Measurements from ENCODE around the gene SHISA6.
A peak's percentile ranks its signal among the peaks of the same experiment; 100 is the strongest.

Gene SHISA6

DNA sequence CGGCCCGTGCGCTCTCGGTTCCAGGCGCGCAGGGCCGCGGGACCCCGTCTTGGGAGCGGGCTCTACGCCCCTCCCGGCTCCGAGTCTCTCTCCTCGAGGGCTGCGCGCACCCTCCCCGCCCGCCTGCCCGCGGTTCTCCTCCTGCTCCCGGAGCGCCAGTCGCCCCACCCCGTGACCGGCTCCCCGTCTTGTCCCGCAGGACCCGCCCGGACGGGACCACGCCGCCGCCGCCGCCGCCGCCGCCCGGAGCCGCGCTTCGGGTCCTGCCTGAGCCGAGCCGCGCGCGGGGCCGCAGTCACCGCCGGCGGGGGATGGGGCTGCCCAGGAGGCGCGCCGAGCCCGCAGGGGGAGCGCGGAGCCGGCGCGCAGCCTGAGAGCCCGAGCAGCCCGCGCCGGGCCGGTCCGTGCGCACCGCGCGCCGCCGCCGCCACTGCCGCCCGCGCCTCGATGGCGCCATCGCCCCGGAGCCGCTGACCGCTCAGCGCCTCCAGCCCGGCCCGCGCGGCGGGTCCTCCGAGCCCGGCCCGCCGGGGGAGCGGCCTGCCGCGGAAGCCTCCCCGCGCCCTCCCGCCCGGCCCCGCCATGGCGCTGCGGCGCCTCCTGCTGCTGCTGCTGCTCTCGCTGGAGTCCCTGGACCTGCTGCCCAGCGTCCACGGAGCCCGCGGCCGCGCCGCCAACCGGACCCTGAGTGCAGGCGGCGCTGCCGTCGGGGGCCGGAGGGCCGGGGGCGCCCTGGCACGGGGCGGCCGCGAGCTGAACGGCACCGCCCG, at the start of gene SHISA6:
Gene SHISA6, plus strand, starts transcription at position 373 of the 770 bp plus-strand sequence.
- peak in 1 of 14 donors; percentile 46 for DNase-seq

DNA sequence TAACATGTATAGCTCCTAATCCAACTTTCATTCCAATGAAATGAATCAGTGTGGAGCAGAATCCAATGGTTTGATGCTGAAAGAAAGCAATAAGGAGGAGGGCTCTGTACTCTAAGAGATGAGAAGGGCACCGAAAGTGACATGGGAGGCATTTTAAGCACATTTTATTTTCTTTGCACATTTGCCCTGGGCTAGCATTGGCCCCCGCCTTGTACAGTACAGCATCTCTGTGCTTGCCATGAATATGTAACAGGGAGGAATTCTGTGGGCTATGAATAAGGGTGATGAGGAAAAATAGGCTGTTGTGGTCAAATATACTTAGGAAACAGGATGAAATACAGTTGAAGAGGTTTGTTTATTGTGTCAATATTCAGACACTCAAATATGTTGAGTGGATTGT, 45.2 kb upstream of the SHISA6 start:
- no peak for DNase-seq

DNA sequence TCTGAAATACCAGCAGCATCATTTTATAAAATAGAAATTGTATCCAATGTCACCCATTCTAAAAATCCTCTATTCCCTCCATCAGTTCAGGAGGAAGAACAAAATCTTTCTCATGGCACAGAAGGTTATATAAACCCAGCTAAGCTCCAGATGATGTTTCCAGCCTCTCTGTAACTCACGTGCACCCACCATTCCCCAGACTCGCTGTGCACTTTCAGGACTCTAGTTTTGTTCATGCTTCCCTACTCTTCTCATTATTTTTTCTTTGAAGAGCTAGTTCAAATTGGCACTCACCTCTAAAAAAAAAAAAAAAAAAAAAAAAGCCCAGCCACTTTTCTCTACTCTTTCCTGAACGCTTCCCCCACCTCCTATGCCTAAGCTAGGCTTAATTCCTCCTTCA, 36.0 kb upstream of the SHISA6 start:
- no peak for DNase-seq

DNA sequence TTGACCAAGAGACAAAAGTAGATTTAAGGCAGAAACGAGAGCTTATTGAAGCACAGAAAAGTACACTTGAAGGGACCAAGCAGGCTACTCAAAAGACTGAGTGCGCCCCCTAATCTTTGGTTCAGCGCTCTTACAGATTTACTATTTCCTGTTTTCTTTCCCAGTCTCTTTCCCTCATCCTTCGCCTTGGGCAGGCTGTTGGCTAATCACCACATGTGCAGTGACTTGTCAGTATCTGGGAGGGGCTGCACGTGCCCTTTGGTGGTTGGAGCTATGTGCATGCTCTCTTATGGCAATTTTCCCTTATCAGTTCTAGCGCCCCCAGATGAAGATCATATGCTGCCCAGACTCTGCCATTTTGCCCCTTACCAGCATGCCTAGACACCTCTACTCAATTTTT, 35.4 kb upstream of the SHISA6 start:
- no peak for DNase-seq

DNA sequence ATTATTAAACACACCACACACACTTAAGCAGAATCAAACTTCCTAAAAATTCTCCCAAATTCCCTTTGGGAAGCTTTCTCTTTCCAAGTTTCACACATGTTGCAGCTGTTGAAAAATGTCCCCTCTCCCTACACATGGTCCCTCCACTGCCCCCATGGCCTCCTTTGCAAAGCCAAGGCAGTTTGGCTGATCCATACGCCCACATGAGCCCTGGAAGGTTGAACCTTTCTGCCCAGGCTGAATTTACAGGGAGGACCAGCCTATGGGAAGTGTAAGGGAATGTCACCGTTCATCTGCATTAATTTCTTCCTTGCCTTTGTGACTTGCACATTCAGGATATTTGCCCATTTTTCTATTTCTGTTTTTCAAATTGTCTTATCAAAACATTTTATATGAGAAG, 31.1 kb upstream of the SHISA6 start:
- no peak for DNase-seq

DNA sequence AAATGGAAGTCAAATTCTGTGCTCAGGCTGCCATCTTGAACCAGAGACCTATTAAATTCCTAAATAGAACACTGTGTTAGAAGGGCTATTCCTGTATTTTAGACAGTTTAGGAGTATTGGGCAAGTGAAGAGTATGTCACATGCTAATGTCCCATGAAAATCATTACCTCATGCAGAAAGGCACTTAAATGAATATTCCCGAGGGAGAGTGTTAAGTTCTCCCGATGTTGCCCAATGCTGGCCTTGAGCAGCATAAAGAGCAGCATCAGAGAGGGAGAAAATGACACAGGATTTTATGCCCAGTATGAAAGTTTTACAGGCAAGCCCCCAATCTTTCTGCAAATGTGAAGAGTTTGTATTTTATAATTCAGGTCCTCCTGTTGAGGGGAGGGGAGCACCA, 28.2 kb upstream of the SHISA6 start:
- no peak for DNase-seq

DNA sequence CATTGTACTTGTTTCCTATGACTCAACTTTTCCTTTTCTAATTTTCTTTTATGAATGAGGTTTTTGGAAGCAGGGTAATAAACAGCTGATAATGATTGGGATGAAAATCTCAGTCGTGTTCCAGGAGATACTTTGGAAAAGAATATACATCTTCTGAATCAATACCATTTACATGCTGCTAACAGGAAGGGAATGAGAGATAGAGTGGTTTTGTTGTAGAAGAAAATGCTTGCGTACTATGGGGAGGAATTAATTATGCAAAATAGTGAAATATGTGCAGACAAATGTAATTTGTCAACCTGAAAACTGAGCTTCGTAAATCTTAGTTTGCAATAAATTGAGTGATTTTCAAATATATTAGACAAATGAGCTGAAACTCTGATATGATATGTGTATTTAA, 24.0 kb upstream of the SHISA6 start:
- DNase-seq = no peak

DNA sequence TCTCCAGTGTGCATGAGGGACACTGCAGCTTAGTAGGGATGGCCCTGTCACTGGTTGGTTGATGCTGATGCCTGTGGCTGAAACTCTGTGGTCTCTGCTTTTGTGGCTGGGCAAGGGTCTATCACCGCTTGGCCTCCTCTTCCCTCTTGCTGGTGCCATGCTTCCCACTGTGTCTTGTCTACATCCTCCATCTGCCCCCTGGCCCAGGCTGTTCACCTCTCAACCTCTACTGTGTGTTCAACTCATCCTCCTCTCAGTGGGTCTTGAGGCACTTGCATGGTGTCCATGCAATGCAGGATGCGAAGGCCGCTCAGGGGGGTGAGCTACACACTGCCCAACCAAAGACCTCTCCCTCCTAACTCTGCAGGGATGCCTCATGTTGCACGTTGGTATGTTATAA, 19.8 kb upstream of the SHISA6 start:
- DNase-seq = no peak

DNA sequence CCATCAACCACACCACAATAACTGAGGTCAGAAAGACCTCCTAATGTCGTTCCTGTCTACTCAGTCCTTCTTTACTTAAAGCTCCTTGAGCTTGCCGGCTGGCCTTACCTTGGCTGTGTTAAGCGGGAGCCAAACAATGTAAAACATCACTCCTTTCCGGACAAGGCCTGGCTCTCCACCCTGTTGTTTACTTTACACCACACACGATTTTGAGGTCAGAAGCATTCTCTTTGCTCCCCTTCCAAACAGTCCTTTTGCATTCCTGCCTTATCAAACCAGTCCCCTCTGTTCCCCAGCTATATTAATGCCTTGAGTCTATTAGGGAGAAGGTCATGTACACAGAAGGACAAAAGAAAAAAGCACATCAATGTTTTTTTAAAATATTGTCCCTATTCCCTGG, 19.3 kb upstream of the SHISA6 start:
- no peak for DNase-seq

DNA sequence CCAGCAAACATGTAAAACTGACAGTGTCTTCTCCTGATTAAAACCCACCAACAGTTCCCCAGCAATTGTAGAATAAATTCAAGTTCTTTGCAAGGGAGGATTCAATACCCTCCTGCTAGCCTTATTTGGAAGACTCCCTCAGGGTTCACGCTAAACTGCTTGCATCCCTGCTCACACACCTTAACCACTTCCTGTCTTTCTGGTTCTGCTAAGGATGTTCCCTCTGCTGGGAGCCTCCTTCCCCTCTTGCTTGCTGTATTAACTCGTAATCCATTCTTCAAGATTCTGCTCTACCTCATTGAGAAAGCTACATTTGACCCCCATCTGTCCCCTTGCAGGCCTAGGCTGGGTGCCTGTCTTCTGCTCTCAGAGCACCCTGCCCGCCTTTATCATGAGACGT, 2.3 kb upstream of the SHISA6 start:
- DNase-seq = no peak

DNA sequence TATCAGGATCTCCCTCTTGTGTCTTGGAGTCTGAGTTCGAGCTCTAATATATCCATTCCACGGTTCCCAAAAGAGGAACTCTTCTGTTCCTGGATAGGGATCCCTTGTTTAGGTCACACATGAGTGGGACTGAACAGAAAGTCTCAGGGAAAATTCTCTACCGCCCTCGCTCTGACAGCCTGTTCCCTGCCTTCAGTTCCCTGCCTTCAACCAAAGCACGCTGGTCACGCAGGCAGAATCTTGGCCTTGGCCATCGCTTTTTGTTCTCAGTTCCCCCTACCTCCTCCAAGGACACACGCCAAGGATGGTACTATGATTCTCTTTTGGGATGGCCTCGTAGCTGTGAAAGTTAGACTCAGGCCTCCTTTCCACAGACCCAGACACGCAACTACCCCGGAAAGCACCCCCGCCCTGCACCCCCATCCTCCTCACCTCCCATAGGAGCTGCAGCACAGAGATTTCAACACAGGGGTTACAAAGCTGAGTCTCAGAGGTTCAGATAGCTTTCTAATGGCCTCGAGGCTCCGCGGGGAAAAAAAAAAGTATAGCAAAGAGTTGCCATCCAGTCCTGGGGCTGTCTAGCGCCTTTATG, 1.5 kb upstream of the SHISA6 start:
- no peak for DNase-seq

DNA sequence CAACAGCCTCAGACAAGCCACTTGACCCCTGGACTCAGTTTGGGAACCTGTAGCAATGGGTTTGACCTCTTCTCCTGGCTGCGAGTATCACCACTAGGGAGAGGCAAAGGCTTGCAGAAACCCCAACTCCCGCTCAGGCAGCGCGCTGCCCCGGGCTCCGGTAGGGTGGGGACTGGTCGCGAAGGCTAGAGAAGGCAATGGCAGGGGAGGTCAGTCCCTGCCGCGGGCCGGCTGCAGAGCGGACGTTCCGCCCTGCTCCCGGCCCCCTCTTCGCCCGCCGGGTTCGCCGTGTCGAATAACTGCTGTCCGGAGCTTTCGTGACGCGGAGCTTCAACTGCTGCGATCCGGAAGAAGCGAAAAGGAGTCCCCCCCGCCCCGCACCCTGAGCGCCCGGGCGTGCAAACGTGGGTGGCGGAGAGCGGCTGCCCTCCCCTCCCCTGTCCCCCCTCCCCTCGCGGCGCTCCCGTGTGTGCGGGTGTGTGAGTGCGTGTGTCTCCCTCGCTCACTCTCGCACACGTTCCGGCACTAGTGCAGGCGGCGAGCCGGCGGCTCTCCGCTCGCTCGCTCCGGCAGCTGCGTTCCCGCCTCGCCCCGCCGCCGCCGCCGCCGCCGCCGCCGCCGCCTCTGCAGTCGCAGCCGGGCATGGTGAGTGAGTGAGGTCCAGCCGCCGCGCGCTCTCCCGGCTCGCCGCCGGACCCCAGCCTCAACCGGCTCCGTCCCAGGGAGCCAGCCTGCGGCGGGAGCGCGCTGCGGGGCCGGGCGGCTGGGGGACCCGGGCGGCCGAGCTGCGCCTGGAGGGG, 772 bp upstream of the SHISA6 start:
- peak in 8 of 14 donors; percentile 8 to 53 (median 37) for DNase-seq

DNA sequence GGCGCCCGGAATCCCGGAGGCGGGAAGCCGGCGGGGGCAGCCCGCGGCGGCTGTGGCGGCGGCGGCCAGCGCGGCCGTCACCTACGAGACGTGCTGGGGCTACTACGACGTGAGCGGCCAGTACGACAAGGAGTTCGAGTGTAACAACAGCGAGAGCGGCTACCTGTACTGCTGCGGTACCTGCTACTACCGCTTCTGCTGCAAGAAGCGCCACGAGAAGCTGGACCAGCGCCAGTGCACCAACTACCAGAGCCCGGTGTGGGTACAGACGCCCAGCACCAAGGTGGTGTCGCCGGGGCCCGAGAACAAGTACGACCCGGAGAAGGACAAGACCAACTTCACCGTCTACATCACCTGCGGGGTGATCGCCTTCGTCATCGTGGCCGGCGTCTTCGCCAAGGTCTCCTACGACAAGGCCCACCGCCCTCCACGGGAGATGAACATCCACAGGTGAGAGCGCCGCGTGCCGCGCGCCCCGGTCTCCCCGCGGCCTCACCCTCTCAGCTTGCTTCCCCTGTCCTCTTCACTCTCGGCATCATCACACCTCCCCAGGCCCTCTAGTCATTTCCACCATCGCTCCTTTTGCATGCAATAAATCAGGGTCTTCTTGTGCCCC, 706 bp downstream of the SHISA6 start:
- DNase-seq = peak in 1 of 14 donors; percentile 22

DNA sequence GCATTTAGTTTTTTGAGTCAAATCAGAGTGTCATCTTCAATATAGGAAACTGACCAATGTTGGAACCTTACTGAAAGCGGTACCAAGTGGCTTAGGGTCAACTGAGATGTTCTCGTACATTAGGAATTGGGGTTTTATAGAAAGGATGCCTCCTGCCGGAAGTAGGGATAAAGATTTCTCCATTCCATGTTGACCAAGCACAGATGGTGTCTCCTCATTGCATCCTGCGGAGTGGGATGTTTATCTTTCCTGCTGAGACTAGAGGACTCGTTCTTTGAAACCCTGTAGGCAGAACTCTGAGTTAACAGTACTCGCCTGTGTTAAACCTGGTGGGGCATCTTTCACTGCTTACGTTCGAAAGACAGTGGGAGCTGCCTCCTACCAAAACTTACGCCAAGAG, 1.4 kb downstream of the SHISA6 start:
- no peak for DNase-seq

DNA sequence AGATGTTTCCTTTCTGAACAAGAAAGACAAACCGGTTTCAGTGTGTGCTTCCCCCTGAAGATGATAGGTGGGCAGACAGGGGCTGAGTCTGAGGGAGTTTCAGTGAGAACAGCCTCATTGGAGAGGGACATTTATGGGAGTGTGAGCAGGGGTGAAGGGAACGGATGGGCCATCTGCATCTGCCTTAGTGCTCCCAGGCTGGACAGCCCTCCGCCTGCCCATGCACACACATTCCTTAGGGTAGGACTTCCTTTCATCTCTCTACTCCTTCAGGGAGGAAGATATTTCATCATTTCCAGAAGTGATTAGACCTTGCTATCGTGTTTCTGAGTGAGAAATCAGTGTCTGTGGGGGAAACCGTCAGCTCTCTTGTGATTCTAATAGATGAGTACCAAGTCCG, 3.8 kb downstream of the SHISA6 start:
- DNase-seq = no peak

DNA sequence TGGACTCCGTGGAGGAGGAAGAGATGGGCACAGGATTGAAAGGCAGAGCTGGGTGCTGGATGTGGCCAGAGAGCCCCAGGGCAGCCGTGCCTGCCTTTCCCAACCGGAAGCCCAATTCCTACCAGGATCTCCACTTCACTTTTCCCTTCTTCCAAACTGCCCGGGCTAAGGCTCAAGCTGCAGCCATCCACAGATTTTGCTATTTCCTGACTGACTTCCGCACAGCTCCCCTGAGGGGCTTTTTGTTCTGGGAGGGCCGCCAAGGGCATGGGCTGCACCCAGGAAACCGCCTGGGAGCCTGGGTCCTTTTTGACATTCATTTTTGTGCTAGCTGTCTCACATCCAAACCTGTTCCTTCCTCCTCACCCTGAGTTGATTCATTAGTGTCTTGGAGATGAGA, 4.2 kb downstream of the SHISA6 start:
- peak in 4 of 14 donors; percentile 16 to 43 (median 27) for DNase-seq

DNA sequence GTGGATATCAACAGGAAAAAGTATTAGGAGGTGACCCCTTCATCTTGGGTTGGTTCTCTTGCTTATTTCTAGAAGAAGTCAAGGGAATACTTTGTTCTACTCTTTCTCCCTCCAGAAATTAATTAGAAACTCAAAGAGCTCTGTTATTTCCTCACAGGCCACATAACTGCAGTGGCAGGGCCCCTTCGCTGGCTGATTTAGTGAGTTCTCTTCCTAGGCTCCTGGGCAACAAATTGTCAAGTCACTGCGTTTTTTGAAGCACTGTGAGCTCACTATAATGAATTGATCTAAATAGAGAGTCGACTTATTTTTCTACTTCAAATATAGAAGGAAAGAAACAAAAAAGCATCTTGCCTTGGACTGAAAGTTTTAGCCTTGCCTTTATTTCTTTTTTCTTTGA, 4.8 kb downstream of the SHISA6 start:
- DNase-seq = peak in 4 of 14 donors; percentile 8 to 38 (median 19)

DNA sequence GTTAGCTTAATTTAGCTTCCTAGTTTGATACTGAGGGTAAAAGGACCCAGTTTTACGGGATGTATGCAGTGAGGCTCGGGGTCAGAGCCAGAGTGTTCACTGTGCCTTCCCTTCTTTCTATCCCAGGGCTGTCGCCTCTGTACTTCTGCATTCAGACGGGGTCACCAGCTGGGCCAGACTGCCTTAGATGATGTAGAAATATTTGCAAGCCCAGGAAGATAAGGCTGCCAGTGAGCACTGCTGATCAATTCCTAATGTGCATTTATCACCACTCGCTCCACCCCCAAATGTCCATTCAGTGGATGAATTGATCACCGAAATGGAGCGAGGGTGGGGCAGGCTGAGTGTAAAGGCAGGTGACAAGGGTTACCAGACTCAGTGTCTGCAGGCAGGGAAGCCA, 9.1 kb downstream of the SHISA6 start:
- DNase-seq = no peak

DNA sequence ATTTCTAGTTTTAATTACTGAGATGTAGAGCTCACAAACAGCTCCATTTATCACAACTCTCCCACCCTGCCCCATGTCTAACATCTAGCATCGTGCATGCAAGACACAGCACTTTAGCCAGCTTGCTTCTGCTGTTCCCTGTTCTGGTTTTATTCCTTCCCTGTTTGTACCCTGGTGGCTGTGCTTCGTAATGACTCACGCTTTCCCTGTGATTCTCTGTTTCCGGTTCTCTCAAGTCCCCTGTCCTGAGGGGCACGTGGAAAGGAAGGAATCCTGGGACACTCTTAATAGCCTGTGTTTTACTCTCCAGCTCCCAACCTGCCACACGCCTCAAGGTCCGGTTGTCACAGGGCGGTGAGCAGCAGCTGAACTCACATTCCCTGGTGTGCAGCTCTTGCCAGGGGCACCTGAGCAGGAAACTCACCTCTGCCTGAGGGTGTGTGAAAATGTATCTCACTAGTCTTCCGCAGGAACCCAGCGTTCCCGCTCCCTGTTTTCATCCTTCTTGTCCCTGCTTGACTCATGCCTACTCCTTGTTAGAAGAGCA, 10.6 kb downstream of the SHISA6 start:
- DNase-seq = no peak

DNA sequence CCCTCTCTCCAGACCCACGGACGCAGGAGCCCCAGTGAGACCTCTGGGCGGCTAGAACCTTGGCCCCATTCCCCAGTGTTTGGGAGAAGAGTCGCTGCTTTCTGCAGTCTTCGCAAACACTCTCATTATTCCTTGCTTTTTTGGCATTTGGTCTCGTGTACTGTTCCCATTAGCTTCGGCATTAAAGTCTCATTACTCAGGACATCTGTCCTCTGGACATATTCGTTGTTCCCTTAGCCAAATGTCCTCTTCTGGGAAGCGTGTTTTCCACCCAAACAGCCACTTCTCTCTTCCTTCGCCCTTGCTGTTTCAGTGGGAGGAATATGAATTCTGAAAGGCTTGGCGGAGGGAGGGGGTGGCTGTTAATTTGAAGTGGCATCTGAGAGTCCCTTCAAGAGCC, 11.1 kb downstream of the SHISA6 start:
- peak in 1 of 14 donors; percentile 5 for DNase-seq

DNA sequence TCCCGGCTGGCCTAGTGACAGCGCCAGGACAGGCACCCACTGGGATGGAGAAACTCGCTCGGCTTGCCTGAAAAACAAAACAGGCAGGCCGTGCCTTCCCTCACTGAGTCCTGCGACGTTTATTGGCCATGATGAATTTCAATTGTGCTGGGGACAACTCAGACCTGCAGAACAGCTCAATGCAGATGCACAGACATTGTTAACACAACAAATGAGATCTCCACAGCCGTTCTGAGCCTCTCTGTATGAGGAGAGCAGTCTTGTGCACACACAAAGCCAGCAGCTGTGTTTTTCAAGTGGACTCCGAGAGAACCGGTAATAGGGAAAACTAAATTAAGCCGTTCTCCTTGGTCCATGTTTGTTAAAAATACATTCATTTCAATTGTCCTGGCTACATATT, 15.9 kb downstream of the SHISA6 start:
- no peak for DNase-seq

DNA sequence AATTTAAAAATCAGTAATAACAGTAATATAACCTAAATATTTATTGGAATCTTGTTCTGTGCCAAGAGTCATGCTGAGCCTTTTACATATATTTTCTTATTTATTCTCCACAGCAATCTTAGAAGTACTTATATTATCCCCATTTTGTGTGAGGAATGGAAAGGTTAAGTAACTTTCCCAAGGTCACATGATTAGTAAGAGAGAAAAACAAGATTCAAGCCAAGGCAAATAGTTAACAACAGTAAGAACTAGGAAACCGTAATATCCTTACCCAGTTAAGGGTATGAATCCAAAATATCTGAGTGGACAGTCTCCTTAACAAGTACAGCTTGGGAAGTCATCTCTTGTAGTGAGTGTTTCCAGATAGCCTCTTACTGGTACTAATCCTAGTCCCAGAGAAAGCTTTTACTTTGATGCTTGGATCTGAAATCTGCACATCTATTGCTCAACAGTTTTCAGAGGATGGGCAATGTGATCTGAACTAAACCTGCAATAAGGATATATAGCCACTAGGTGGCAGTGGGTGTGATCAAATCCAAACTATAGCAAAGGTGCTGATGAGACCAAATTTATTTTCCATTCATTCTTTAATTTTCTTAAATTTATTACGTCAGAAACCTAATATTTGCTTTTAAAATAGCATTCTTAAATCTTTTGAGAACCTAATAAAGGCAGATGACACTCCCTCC, 23.3 kb downstream of the SHISA6 start:
- DNase-seq = no peak

All from C1 segment of cervical spinal cord (tissue), 14 donors.